Left colon (tissue), 2 donors: Measurements from ENCODE around the gene GRIN2A. TPM values are rescaled to one million over a fixed set of nuclear protein-coding genes. Genes with fewer than 3 reads are reported as not detected.

Source experiments
- ATAC-seq: fragments of 200-7000 bp; cut with Tn5 transposase; one replicate; pipeline ENCODE4 v1.9.1; 2020; ENCODE audit warnings: mild to moderate bottlenecking, moderate library complexity
- DNase-seq, 2 donors: peaks; one replicate each; pipeline ENCODE4 v3.0.0-alpha.2; 2020
- intact Hi-C, 2 donors: fragments of 100-400 bp; cut with DNase I in 1 of 2; cut with micrococcal nuclease in 1 of 2; formaldehyde crosslinking; loops; one replicate each; pipeline versions ENCODE4 v1.11.2 to v1.14.0; 2022; cut with DNase I, micrococcal nuclease
- total RNA-seq, 2 donors: library from RNA; stranded (reverse); fragmentation: NEBNext Ultra II Directional; extraction: Animal tissue kit (Norgen Biotek cat#: 25700); gene quantifications; one replicate each; pipeline ENCODE4 v1.2.1, GENCODE V29; 2021
- donor health status: DM: no; HTN: no; CAD: no.
- donor health status: DM: yes; HTN: yes; CAD: no.

Gene GRIN2A
- total RNA-seq, 2 donors from 2014 or later, result 0.24 to 0.78 TPM

DNA sequence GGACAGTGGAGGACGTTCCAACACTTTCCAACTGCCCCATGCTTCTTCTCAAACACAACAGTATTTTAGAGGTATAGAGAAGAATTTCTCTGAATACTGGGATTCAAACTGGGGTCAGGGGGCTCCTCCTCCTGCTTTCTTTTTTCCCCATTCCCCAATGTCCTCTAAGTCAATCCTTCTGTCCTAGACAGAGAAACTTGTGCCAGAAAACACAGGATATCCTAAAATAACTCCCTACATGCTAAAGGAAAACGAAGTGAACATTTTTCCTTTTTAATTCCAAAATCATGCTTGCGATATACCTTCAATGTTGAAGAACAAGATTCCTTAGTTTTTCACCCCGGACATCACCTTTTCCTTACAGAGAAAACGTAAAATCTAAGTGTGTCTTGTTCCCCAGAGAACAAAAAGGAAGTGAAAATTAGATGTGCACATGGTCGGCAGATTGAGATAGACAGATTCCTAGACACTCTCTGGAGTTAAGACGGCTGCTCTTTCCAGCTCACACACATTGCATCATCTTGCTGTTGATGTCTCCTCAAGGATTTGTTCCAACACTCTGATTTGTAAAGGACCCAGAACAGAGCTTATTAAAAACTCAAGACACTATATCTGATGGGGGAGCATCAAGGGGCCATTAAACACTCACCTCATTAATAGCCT is 228.2 kb downstream of the GRIN2A start:
- no peak for ATAC-seq

GRCh38 chr16:9950658-9951057 is 231.6 kb downstream of the GRIN2A start:
- ATAC-seq (no peak), DNase-seq (no peak)
- intact Hi-C loops, result no loop called here

More for the DNA sequence above, 228.2 kb downstream of the GRIN2A start:
- DNase-seq, result no peak
- intact Hi-C loops, result no loop called here

GRCh38 chr16:9949396-9949795 is 232.8 kb downstream of the GRIN2A start:
- intact Hi-C loops, result no loop called here
- ATAC-seq, result no peak
- no peak for DNase-seq

GRCh38 chr16:9948933-9949332 is 233.3 kb downstream of the GRIN2A start:
- intact Hi-C loops, result no loop called here
- no peak for ATAC-seq
- no peak for DNase-seq

GRCh38 chr16:9946022-9946720 is 236.1 kb downstream of the GRIN2A start:
- intact Hi-C loops, result no loop called here
- no peak for DNase-seq

GRCh38 chr16:9943121-9943520 is 239.1 kb downstream of the GRIN2A start:
- intact Hi-C loops, result no loop called here
- no peak for ATAC-seq
- DNase-seq, result no peak

More at GRCh38 chr16:9946022-9946720, 236.1 kb downstream of the GRIN2A start:
- ATAC-seq, result no peak

GRCh38 chr16:9941245-9941644 is 241.0 kb downstream of the GRIN2A start:
- DNase-seq (no peak), ATAC-seq (no peak)
- intact Hi-C loops, result no loop called here

DNA sequence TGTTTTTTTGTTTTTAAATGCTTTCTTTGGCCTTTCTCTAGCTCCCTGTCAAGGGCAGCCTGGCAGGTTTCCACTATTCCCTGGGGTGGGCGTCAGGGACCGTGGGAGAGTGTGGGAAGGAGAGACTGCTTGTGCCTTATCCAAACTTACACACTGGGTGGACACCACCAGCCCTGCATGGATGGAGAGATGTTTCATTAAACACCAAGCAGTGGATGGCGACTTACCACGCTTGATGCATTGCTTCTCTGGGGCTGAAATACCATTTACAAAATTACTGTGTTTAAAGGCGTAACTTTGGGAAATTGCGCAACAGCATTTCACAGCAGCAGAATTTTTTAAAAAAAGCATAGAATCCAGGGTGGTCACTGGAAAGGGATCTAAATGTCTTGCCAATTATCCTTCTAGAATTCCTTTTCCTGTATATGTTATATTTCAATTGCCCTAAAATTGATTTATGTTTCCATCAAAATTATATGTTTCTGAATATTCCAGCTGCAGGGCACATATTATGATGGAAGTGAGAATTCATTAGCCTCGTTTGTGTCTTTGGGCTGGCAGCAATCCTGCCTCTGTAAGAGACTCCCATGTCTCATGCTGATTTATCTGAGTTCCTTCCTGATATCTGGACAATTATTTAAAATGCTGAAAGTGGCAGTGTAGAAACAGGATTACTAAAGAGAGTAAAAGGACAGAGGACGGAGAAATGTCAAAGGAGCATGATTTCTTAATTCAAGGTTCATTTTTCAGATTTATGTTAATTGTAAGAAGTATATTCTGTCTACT is 247.3 kb downstream of the GRIN2A start:
- ATAC-seq (no peak), DNase-seq (no peak)
- intact Hi-C loops, result no loop called here

DNA sequence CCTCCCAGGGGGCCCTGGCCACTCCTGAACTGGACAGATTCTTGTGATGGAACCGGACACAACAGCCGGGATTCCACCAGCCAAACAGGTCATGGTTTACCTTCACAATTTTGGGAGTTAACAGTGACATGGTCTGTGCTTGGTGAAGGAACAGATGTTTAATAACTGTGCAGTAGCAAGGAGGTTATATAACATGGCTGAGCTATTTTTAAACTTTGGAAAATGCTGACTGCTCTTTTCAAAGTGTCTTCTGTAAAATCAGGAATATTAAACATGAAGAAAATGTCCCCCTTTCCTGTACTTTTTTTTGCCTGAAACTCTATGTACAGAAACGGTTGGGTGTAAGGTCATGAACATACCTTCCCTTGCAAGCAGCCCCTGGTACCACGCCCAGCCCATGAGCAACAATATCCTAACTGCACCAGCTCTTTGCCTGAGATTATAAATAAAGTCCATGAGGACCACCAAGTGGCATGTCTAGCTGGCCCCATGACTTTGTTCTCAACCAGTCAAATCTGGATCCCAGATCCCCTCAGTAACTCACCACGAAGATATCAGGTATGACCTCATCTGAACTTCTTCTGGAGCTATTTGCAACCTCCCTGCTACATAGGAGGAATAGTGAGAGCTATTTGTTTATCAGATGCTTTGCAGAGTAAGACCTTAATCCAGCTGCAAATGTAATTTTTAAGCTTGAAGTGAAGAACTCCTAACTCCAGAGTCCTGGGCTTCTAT is 249.1 kb downstream of the GRIN2A start:
- no peak for DNase-seq
- no peak for ATAC-seq
- intact Hi-C loops, result no loop called here

GRCh38 chr16:9932000-9932399 is 250.2 kb downstream of the GRIN2A start:
- intact Hi-C loops, result no loop called here
- DNase-seq (no peak), ATAC-seq (no peak)

GRCh38 chr16:9929836-9930235 is 252.4 kb downstream of the GRIN2A start:
- ATAC-seq (no peak), DNase-seq (no peak)
- intact Hi-C loops, result no loop called here

DNA sequence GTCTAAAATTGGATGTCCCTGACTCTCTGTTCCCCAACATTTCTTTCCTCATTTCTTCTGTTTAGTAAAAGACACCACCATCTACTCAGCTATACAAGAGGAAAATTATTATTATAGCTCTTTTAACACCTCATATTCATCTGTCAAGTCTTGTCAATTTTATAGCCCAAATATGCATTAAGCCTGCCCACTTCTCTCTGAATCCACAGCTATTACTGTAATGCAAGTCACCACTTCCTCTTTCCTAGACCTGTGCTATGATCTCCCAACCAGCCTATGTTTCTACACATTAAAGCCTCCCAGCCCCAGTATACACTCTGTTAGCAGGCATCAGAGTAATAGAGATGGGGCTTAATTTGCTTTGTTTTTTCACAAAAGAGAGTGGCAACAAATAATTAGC is 252.9 kb downstream of the GRIN2A start:
- DNase-seq, result no peak
- no peak for ATAC-seq
- intact Hi-C loops, result no loop called here

GRCh38 chr16:9922441-9922840 is 259.8 kb downstream of the GRIN2A start:
- DNase-seq (no peak), ATAC-seq (no peak)
- intact Hi-C loops, result no loop called here

DNA sequence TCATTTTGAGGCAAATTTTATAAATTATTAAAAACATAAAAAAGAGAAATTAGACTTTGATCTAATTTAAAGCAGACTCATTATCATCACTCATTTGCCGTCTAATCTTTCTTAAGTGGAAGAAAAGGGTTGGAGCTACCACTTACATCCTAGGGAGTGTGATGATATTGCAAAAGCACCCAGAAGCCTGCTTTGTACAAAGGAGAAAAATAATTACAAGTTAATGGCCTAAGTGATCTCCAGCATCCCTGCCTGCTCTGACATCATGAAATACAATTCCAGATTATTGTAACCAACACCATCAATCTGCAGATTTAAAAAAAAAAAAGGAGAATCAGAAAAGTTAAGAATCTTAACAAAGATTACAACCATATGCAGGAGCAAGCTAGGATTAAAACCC is 260.2 kb downstream of the GRIN2A start:
- intact Hi-C loops, result no loop called here
- no peak for DNase-seq
- ATAC-seq, result no peak

DNA sequence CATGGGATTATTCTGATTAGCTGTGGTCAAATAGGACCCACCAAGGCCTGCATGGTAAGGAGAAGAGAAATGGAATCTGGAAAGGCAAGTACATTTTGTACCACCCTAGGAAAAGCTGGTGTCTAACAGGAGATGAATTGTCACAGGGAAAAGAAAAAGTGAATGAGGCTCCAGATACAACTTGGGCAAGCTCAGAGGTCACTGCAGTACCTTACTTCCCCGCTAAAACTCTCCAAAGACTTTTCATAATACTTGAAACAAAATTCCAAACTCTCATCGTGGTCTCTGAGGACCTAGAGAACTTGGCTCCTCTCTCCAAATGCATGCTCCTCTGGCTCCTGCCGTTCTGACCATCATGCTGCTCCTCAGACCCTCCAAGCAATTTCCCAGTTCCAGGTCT is 262.8 kb downstream of the GRIN2A start:
- ATAC-seq (no peak), DNase-seq (no peak)
- intact Hi-C loops, result no loop called here

GRCh38 chr16:9917691-9918090 is 264.5 kb downstream of the GRIN2A start:
- intact Hi-C loops, result no loop called here
- DNase-seq, result no peak
- no peak for ATAC-seq

GRCh38 chr16:9913604-9914326 is 268.5 kb downstream of the GRIN2A start:
- ATAC-seq, result no peak
- intact Hi-C loops, result no loop called here
- no peak for DNase-seq

- intact Hi-C loops, result no loop called here
- DNase-seq (no peak), ATAC-seq (no peak)
These were observed 270.2 kb downstream of the GRIN2A start for GRCh38 chr16:9911989-9912388.

- intact Hi-C loops, result no loop called here
- ATAC-seq, result no peak
- DNase-seq, result no peak
These were observed 271.0 kb downstream of the GRIN2A start for GRCh38 chr16:9911231-9911630.
